Measurements from ENCODE around the gene MORN3. TPM values are rescaled to one million over a fixed set of nuclear protein-coding genes. Genes with fewer than 3 reads are reported as not detected.
A peak's percentile ranks its signal among the peaks of the same experiment; 100 is the strongest.
"Not testable (repeated sequence)": the region's sequence is repeated elsewhere in the genome, so short reads cannot be mapped to it uniquely, and the experiment has no call there.

MORN3 gene
- total and polyA plus RNA-seq, 11 donors, result 0.07 to 0.27 (median 0.18) TPM; not detected in 4

- DNase-seq (peak in 1 of 5 donors; percentile 32), ATAC-seq (no peak)
- TF ChIP-seq POLR2A (IDR thresholded peaks at IDR 0.05), result no peak
- TF ChIP-seq, protein P1, sequence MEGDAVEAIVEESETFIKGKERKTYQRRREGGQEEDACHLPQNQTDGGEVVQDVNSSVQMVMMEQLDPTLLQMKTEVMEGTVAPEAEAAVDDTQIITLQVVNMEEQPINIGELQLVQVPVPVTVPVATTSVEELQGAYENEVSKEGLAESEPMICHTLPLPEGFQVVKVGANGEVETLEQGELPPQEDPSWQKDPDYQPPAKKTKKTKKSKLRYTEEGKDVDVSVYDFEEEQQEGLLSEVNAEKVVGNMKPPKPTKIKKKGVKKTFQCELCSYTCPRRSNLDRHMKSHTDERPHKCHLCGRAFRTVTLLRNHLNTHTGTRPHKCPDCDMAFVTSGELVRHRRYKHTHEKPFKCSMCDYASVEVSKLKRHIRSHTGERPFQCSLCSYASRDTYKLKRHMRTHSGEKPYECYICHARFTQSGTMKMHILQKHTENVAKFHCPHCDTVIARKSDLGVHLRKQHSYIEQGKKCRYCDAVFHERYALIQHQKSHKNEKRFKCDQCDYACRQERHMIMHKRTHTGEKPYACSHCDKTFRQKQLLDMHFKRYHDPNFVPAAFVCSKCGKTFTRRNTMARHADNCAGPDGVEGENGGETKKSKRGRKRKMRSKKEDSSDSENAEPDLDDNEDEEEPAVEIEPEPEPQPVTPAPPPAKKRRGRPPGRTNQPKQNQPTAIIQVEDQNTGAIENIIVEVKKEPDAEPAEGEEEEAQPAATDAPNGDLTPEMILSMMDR (IDR thresholded peaks at IDR 0.05), result peak; percentile 43 to 73 (median 56)
- WGBS, 4 donors, result 79 to 84% (median 82%) methylated on average over 17 to 18 of the region's 18 CpGs
- intact Hi-C loops (cut with DNase I), result loop anchor here in 8 of 10 donors (2.0 to 5.0 kb wide), 4 partner anchors 37 to 117 kb away; no protein-coding TSS in a partner anchor
- Histone ChIP-seq H3K4me1 (peaks cover 0 to 18% (median 8%) of the 10 kb centered on the region in 12 donors), H3K4me3 (no peak overlapping the region), H3K27ac (no peak overlapping the region), H3K9me3 (no peaks in the 10 kb centered on the region), H3K36me3 (no peaks in the 10 kb centered on the region), H3K27me3 (no peaks in the 10 kb centered on the region)
Measured at GRCh38 chr12:121668750-121669520, 519 bp downstream of the MORN3 start.

DNA sequence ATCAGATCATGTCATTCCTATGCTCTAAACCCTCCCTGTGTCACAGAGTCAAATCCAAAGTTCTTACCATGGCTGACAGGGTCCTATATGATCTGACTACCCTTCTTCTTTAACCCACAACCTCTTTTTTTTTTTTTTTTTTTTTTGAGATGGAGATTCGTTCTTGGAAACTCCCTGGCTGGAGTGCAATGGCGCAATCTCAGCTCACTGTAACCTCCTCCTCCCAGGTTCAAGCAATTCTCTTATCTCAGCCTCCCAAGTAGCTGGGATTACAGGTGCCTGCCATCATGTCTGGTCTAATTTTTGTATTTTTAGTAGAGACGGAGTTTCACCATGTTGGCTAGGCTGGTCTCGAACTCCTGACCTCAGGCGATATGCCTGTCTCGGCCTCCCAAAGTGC lies 2.6 kb downstream of the MORN3 start:
- H3K36me3 ChIP-seq, H3K27ac ChIP-seq, ATAC-seq, H3K9me3 ChIP-seq, DNase-seq, H3K4me1 ChIP-seq, H3K4me3 ChIP-seq, H3K27me3 ChIP-seq: not testable (repeated sequence)
- intact Hi-C loops (cut with DNase I), result loop anchor here in 8 of 10 donors (5.0 kb wide), 3 partner anchors 35 to 115 kb away; no protein-coding TSS in a partner anchor
- WGBS, 4 donors, result 86 to 94% (median 87%) methylated on average over 6 of the region's 6 CpGs

DNA sequence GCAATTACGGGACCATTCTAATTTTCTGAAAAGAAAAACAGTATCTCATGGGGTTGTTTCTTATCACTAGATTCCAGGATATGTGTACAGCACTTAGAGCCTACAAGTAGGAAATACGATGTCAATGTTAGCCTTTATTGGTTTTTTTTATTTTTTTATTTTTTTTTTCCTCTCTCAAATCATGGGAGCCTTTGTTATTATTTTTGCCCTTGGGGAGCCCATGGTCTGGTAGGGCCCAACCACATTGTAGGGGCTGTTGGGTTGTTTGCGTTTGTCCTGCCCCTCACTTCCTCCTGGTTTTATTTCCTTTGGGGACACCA lies 5.9 kb downstream of the MORN3 start:
- H3K9me3 ChIP-seq, result no peaks in the 10 kb centered on the region
- peaks cover 0 to 19% (median 3%) of the 10 kb centered on the region in 12 donors for H3K4me1 ChIP-seq
- intact Hi-C loops (cut with DNase I), result no loop called here
- DNase-seq (no peak), ATAC-seq (no peak)
- H3K36me3 ChIP-seq, result no peaks in the 10 kb centered on the region
- 73 to 85% (median 79%) methylated on average over 3 of the region's 3 CpGs for WGBS, 4 donors
- peak overlapping the region in 1 of 12 donors; percentile 81 for H3K27ac ChIP-seq
- TF ChIP-seq POLR2A (IDR thresholded peaks at IDR 0.05), result no peak
- TF ChIP-seq, protein P1 (IDR thresholded peaks at IDR 0.05), result no peak
- H3K27me3 ChIP-seq, result no peaks in the 10 kb centered on the region
- H3K4me3 ChIP-seq, result peak overlapping the region in 1 of 12 donors; percentile 65

DNA sequence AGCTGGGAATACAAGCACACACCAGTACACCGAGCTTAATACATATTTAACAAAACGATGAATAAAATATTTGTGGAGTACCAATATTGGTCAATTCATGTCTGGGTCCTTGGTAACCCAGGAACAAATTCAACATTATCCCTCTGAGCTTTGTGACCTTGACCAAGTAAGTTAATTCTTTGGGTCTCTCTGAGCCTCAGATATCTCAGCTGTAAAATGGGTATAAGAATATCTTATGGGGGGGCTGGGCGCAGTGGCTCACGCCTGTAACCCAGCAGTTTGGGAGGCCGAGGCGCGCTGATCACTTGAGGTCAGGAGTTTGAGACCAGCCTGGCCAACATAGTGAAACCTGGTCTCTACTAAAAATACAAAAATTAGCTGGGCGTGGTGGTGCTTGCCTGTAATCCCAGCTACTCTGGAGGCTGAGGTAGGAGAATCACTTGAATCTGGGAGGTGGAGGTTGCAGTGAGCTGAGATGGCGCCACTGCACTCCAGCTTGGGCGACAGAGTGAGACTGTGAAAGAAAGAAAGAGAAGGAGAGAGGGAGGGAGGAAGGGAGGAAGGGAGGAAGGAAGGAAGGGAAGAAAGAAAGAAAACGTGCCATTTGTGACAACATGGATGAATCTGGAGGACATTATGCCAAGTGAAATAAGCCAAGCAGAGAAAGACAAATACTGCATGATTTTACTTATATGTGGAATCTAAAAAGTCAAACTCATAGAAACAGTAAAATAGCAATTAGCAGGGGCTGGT lies 7.9 kb downstream of the MORN3 start:
- H3K4me3 ChIP-seq; H3K27me3 ChIP-seq; H3K36me3 ChIP-seq; H3K9me3 ChIP-seq; DNase-seq; ATAC-seq; intact Hi-C loops (cut with DNase I); H3K27ac ChIP-seq: not testable (repeated sequence)
- peaks cover 0 to 26% (median 5%) of the 10 kb centered on the region in 12 donors for H3K4me1 ChIP-seq
- WGBS, 4 donors, result 85 to 89% (median 87%) methylated on average over 11 of the region's 11 CpGs

Data from heart left ventricle (tissue), 16 donors.